Activated naive CD4-positive, alpha-beta T cell treated with anti-CD3 and anti-CD28 coated beads, Interleukin-2, amount 10 ng/mL, durations not matched to agents 7 days and 5 days (primary cell): ENCODE results near the gene RAB10.
A peak's percentile ranks its signal among the peaks of the same experiment; 100 is the strongest.

ENCODE experiments used
- CTCF ChIA-PET: fragments of 350-600 bp; sonication (Branson Sonifier 250); formaldehyde crosslinking; loops from one replicate; lab custom pipeline; 2021; ENCODE audit warnings: antibody characterized with exemption; lab: Charles Lee
- DNase-seq: peaks from one replicate; pipeline ENCODE4 v3.0.0-alpha.2; 2020
- H3K27ac Mint-ChIP-seq: one replicate; pipeline ENCODE4 v1.8.0; 2021; ENCODE audit warnings: mild to moderate bottlenecking, moderate library complexity, mixed read lengths
- H3K27me3 Mint-ChIP-seq: one replicate; pipeline ENCODE4 v1.8.0; 2021; ENCODE audit warnings: mild to moderate bottlenecking, mixed read lengths
- H3K36me3 Mint-ChIP-seq: one replicate; pipeline ENCODE4 v1.8.0; 2021; ENCODE audit warnings: mixed read lengths
- H3K4me1 Mint-ChIP-seq: one replicate; pipeline ENCODE4 v1.8.0; 2021; ENCODE audit warnings: mixed read lengths
- H3K4me3 Mint-ChIP-seq: one replicate; pipeline ENCODE4 v1.8.0; 2021; ENCODE audit warnings: mild to moderate bottlenecking, moderate library complexity, mixed read lengths
- H3K9me3 Mint-ChIP-seq: one replicate; pipeline ENCODE4 v1.8.0; 2021; ENCODE audit warnings: mixed read lengths

RAB10 gene

DNA sequence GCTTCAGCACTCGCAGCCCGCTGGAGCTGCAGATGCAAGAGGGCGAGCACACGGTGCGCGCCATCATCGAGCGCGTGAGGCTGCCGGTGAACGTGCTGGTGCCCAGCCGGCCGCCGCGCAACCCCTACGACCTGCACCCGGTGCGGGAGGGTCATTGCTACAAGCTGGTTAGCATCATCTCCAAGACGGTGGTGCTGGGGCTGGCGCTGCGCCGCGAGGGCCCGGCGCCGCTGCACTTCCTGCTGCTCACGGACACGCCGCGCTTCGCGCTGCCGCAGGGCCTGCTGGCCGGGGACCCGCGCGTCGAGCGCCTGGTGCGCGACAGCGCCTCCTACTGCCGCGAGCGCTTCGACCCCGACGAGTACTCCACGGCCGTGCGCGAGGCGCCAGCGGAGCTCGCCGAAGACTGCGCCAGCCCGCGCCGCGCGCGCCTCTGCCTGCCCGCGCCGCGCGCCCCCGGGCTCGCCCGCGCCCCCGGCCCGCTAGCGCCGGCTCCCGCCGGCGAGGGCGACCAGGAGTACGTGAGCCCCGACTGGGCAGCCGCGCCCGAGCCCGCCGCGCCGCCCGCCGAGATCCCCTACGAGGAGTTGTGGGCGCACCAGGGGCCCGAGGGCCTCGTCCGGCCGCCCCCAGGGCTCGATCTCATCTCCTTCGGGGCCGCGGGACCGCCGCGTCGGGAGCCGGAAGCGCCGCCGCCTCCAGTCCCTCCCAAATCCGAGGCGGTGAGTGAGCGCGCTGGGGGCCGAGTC is 150.8 kb downstream of the RAB10 start:
- Mint-ChIP-seq H3K4me3 (peak overlapping the region; percentile 78), H3K36me3 (peaks cover 1% of the 10 kb centered on the region), H3K27me3 (peaks cover 49% of the 10 kb centered on the region), H3K9me3 (no peaks in the 10 kb centered on the region), H3K4me1 (peaks cover 18% of the 10 kb centered on the region), H3K27ac (no peak overlapping the region)
- peak; percentile 92 for DNase-seq
- CTCF ChIA-PET, result interaction anchor here (0.6 to 1.7 kb wide), 11 partner anchors 9 to 331 kb away, joined by 3 to 6 read pairs (median 4); partner anchors contain the start of genes ASXL2 and KIF3C

DNA sequence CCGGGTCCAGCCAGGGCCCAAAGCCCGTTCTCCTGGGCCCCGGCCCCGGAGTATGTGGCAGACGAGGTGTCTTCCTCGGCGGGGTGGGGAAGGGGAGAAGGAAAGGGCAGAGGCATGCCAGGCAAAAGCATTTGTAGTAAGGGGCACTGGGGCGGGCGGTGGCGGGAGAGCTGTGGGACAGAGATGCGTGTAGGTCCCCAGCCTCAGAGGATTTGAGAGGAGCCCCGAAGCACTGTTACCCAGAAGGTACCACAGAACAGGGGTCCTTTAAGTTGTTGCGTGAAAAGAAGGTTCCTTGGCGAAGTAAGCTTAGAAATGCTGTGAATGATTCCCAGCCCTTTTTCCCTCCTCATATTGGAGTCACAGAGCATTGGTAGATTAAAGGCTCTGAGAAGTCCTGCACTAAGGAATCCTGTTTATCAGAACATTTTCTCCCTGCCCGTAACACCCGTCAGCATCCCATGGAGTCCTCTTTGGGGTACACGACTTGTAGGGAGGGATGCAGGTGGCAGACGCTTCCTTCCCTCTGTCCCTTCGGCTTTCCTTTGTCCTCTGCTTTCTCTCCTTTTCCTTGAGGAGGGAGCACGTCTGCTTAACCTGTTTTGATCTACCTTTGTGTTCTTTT is 151.5 kb downstream of the RAB10 start:
- H3K4me3 Mint-ChIP-seq, result peak overlapping the region; percentile 78
- H3K4me1 Mint-ChIP-seq, result peaks cover 18% of the 10 kb centered on the region
- peaks cover 42% of the 10 kb centered on the region for H3K27me3 Mint-ChIP-seq
- H3K27ac Mint-ChIP-seq, result no peak overlapping the region
- no peaks in the 10 kb centered on the region for H3K9me3 Mint-ChIP-seq
- CTCF ChIA-PET, result interaction anchor here (0.6 to 1.7 kb wide), 8 partner anchors 9 to 332 kb away, joined by 3 to 6 read pairs (median 4); partner anchors contain the start of genes ASXL2 and KIF3C
- H3K36me3 Mint-ChIP-seq, result peaks cover 2% of the 10 kb centered on the region
- no peak for DNase-seq

DNA sequence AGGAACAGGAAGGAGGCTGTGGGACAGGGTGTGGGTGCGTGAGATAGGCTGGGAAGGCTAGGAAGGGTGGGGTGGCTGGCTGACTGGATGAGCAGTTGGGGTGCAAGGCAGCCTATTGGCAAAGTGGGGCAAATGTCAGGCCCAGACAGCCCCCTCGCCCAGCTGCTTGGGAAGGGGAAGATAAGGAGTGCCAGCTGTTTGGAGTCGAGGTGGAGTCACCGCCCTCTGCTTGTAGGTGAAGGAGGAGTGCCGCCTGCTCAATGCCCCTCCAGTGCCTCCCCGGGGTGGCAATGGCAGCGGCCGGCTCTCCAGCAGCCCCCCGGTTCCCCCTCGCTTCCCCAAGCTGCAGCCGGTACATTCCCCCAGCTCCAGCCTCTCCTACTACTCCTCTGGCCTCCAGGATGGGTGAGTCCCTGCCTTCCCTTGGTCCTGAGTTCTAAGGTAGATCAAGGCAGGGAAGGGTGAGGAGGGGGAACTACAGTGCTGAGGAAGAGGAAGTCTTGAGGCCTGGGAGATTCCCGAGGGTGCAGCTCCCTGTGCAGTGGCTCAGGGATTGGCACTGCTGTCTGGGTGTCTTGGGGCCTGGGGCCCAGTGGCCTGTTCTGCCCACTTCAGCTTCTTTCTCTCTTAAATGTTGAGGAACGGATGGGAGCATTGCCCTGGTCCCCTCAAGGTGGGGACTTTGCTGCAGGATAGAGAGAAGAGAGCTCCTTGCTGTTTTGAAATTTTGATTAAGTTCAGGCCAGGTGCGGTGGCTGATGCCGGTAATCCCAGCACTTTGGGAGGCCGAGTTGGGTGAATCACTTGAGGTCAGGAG is 152.3 kb downstream of the RAB10 start:
- peaks cover 35% of the 10 kb centered on the region for H3K27me3 Mint-ChIP-seq
- no peaks in the 10 kb centered on the region for H3K9me3 Mint-ChIP-seq
- CTCF ChIA-PET, result no interaction called here
- no peak overlapping the region for H3K27ac Mint-ChIP-seq
- peaks cover 5% of the 10 kb centered on the region for H3K36me3 Mint-ChIP-seq
- DNase-seq, result no peak
- peaks cover 18% of the 10 kb centered on the region for H3K4me1 Mint-ChIP-seq
- H3K4me3 Mint-ChIP-seq, result peak overlapping the region; percentile 78
